NCI-H1694 treated with DMSO at 0.1 percent for 48 hours (cell line): ENCODE measurements around the gene SDF4.

Source experiments
- DNase-seq: peaks from one replicate; lab custom pipeline; 2025; lab: John Stamatoyannopoulos, UW

The SDF4 gene

GRCh38 chr1:1241588-1242219 lies 9.9 kb upstream of the SDF4 start:
- no peak for DNase-seq

- peak; percentile 16 for DNase-seq
Measured at GRCh38 chr1:1240822-1241587, 9.2 kb upstream of the SDF4 start.

- no peak for DNase-seq
Measured at GRCh38 chr1:1240348-1240732, 8.5 kb upstream of the SDF4 start.

- no peak for DNase-seq
Measured at GRCh38 chr1:1239614-1240347, 8.0 kb upstream of the SDF4 start.

- DNase-seq, result no peak
Measured at GRCh38 chr1:1239227-1239613, 7.4 kb upstream of the SDF4 start.

- no peak for DNase-seq
Measured at GRCh38 chr1:1238702-1239178, 6.9 kb upstream of the SDF4 start.

GRCh38 chr1:1237874-1238701 lies 6.3 kb upstream of the SDF4 start:
- no peak for DNase-seq

GRCh38 chr1:1236945-1237873 lies 5.4 kb upstream of the SDF4 start:
- no peak for DNase-seq

- DNase-seq, result no peak
Measured at GRCh38 chr1:1236176-1236763, 4.5 kb upstream of the SDF4 start.

GRCh38 chr1:1235016-1235744 lies 3.4 kb upstream of the SDF4 start:
- DNase-seq, result no peak

GRCh38 chr1:1234180-1234808 lies 2.5 kb upstream of the SDF4 start:
- DNase-seq, result no peak

GRCh38 chr1:1233567-1233892 lies 1.7 kb upstream of the SDF4 start:
- no peak for DNase-seq

GRCh38 chr1:1232796-1233566 lies 1.2 kb upstream of the SDF4 start:
- no peak for DNase-seq

- no peak for DNase-seq
Measured at GRCh38 chr1:1232208-1232795, 501 bp upstream of the SDF4 start, which contains the start of gene B3GALT6. TSS of gene B3GALT6 (plus strand) at chr1:1232237. CDS start at chr1:1232279, 42 bp downstream.

- no peak for DNase-seq
Measured at GRCh38 chr1:1230656-1231399, 973 bp downstream of the SDF4 start.

- DNase-seq, result no peak
Measured at GRCh38 chr1:1229770-1230169, 2.0 kb downstream of the SDF4 start.

- no peak for DNase-seq
Measured at GRCh38 chr1:1228596-1229321, 3.0 kb downstream of the SDF4 start.
